AG04449 (cell line): Measurements from ENCODE around the gene METTL21A.
"Not testable (repeated sequence)": the region's sequence is repeated elsewhere in the genome, so short reads cannot be mapped to it uniquely, and the experiment has no call there.

Experiments used
- CTCF ChIA-PET: fragments of 350-600 bp; formaldehyde crosslinking; extraction: SDS; loops from one replicate; lab custom pipeline; 2021; ENCODE audit warnings: antibody characterized with exemption; lab: Yijun Ruan, JAX
- POLR2A ChIA-PET: fragments of 400-600, 350-600 bp; formaldehyde crosslinking; extraction: SDS; loops from one replicate; lab custom pipeline; 2020; ENCODE audit warnings: antibody characterized with exemption, inconsistent platforms; lab: Yijun Ruan, JAX
- DNase-seq: peaks from one replicate; pipeline ENCODE4 v3.0.0-alpha.2; 2010; ENCODE audit warnings: low read depth, low spot score
- H3K4me3 ChIP-seq: 2 replicates; pipeline ENCODE4 v1.5.1; 2011; ENCODE audit warnings: low read depth, mild to moderate bottlenecking, control low read depth, low read length
- CTCF ChIP-seq: IDR thresholded peaks from one replicate; pipeline ENCODE4 v1.5.1; 2011; ENCODE audit warnings: mild to moderate bottlenecking, moderate library complexity, low read length, control low read depth, inconsistent platforms; ENCODE audit not compliant: insufficient read depth; ENCODE audit errors: missing control alignments

The METTL21A gene

GRCh38 chr2:207663870-207664545, 38.8 kb upstream of the METTL21A start:
- ChIA-PET CTCF (no interaction called here), POLR2A (no interaction called here)
- DNase-seq = no peak
- no peak for TF ChIP-seq CTCF
- H3K4me3 ChIP-seq = no peak overlapping the region

GRCh38 chr2:207662203-207662602, 37.0 kb upstream of the METTL21A start:
- no peak overlapping the region for H3K4me3 ChIP-seq
- no peak for TF ChIP-seq CTCF
- ChIA-PET POLR2A (no interaction called here), CTCF (no interaction called here)
- DNase-seq = no peak

- ChIA-PET POLR2A (no interaction called here), CTCF (interaction anchor here (1.1 to 1.4 kb wide), 2 partner anchors 15 to 73 kb away, joined by 3 read pairs; no protein-coding TSS in a partner anchor)
- TF ChIP-seq CTCF = no peak
- DNase-seq = no peak
- no peak overlapping the region for H3K4me3 ChIP-seq
These were observed 35.8 kb upstream of the METTL21A start for GRCh38 chr2:207660994-207661393.

- no peak for DNase-seq
- TF ChIP-seq CTCF = no peak
- POLR2A ChIA-PET = no interaction called here
- H3K4me3 ChIP-seq = no peak overlapping the region
- CTCF ChIA-PET = interaction anchor here (1.0 kb wide), 1 partner anchor 16 kb away, joined by 3 read pairs; no protein-coding TSS in a partner anchor
These were observed 33.0 kb upstream of the METTL21A start for GRCh38 chr2:207658156-207658555.

GRCh38 chr2:207655000-207655399, 29.8 kb upstream of the METTL21A start:
- no peak for DNase-seq
- H3K4me3 ChIP-seq = no peak overlapping the region
- ChIA-PET CTCF (no interaction called here), POLR2A (no interaction called here)
- no peak for TF ChIP-seq CTCF

GRCh38 chr2:207646582-207646981, 21.4 kb upstream of the METTL21A start:
- POLR2A ChIA-PET, DNase-seq, CTCF ChIA-PET, H3K4me3 ChIP-seq: not testable (repeated sequence)

- no peak for TF ChIP-seq CTCF
- POLR2A ChIA-PET = no interaction called here
- no peak overlapping the region for H3K4me3 ChIP-seq
- no peak for DNase-seq
- CTCF ChIA-PET = no interaction called here
These were observed 18.7 kb upstream of the METTL21A start for GRCh38 chr2:207643892-207644291.
